ENCODE data around the gene MEST. TPM values are rescaled to one million over a fixed set of nuclear protein-coding genes. Genes with fewer than 3 reads are reported as not detected.
"Not testable (repeated sequence)": the region's sequence is repeated elsewhere in the genome, so short reads cannot be mapped to it uniquely, and the experiment has no call there.

MEST gene
- polyA plus RNA-seq, 4 donors = 646 to 761 (median 684) TPM

- DNase-seq (ENCODE audit: low read depth in 4 of 4, low spot score in 2 of 4) = no peak
Observed at GRCh38 chr7:130515315-130516040, 23.6 kb downstream of the MEST start.

DNA sequence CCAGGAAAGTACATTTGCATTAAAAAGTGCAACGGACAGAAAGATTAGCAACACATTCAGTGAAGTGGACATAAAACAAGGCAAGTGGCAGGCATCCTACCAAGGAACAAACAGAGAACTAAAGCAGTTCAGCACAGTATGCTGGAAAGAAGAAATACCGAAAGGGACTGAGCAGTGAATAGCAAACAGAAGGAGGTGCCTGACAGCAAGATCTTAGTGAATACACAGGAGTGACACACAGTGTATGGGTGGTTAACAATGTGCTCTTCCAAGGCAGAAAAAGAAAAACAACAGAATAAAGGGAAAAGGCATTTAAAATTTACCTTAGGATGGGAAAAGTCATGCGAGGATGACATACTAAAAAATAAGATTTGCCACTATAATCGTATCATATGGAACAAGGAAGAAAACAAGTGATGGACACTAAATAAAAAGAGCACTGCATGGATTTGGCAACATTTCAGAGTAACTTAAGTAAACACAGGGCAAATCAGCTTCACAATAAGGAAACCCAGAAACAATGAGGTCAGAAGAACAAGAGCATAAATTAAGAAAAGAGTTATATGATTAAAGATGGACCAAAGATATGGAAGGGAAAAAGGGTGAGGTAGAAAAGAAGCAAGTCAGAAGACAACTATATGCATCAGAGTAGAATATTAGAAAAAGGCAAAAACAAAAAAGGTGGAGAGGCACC, 29.5 kb downstream of the MEST start:
- DNase-seq (ENCODE audit: low read depth in 4 of 4, low spot score in 2 of 4) = no peak

- DNase-seq (ENCODE audit: low read depth in 4 of 4, low spot score in 2 of 4) = not testable (repeated sequence)
Observed at GRCh38 chr7:130523519-130524125, 31.7 kb downstream of the MEST start.

GRCh38 chr7:130524628-130525027, 32.7 kb downstream of the MEST start:
- DNase-seq (ENCODE audit: low read depth in 4 of 4, low spot score in 2 of 4) = no peak

GRCh38 chr7:130527752-130528355, 36.0 kb downstream of the MEST start:
- DNase-seq (ENCODE audit: low read depth in 4 of 4, low spot score in 2 of 4) = not testable (repeated sequence)

GRCh38 chr7:130529417-130529816, 37.5 kb downstream of the MEST start:
- no peak for DNase-seq (ENCODE audit: low read depth in 4 of 4, low spot score in 2 of 4)

- not testable (repeated sequence) for DNase-seq (ENCODE audit: low read depth in 4 of 4, low spot score in 2 of 4)
Observed at GRCh38 chr7:130537894-130538293, 46.0 kb downstream of the MEST start.

DNA sequence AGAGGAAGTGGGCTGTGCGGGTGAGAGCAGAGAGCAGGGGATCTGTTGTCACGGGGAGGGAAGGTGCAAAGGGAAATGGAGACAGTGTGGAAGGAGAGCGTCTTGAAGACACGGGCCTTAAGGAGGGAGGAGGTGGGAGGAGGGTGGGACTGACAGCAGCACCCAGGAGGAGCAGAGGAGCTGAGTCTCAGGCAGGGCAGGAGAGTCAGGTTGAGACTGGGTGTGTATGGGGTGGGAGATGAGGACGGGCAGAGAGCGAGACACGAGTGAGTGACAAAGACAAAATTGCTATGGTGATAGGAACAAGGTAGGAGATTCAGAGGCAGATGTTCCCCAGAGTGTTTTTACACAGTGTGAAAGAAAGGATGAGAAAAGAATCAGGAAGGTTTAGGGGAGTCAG, 49.4 kb downstream of the MEST start:
- not testable (repeated sequence) for DNase-seq (ENCODE audit: low read depth in 4 of 4, low spot score in 2 of 4)

GRCh38 chr7:130542297-130542696, 50.4 kb downstream of the MEST start:
- not testable (repeated sequence) for DNase-seq (ENCODE audit: low read depth in 4 of 4, low spot score in 2 of 4)

GRCh38 chr7:130543487-130544010, 51.7 kb downstream of the MEST start:
- DNase-seq (ENCODE audit: low read depth in 4 of 4, low spot score in 2 of 4) = no peak

DNA sequence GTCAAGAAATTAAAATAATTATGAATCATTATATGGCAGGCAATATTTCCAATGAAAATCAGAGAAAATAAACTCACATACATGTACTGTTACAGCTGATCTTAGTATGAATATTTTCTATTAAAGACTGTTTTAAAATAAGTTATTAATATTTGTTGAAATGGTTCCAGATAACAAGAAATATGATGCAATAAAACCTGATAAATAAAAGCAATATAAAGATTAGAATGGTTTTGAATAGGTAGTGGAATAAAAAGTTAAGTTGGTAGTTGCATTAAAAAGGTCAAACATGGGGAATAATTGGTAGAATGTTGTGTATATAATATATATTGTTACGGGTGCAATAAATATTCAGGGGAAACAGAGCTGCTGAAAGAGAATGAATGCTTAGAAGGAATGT, 52.5 kb downstream of the MEST start:
- no peak for DNase-seq (ENCODE audit: low read depth in 4 of 4, low spot score in 2 of 4)

DNA sequence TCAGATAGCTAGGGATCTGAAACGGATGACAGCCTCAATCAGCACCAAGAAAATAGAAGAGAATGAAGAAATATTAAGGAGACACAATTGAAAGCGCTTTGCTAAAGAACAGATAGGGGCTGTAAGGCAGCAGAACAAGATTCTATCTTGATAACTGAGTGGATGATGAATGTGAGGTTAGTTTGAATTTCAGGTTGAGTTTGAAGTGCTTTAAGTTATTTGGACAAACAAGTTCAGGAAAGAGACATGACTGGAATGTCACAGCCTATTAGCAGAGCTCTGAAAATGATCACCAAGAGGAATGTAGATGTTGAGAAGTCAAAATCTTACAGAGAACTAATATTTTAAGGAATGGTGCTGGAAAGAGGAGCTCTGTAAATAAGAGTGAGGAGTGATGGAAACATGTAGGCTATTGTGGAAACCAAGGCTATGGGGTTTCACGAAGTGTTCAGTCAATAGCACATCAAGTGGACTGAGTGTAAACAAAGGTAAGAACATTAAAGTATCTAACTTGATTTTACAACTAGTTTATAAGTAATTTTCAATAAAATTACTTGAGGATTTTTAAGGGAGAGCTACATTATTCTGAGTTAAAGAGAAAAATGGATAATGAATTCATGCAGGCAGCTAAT, 61.6 kb downstream of the MEST start:
- no peak for DNase-seq (ENCODE audit: low read depth in 4 of 4, low spot score in 2 of 4)

DNA sequence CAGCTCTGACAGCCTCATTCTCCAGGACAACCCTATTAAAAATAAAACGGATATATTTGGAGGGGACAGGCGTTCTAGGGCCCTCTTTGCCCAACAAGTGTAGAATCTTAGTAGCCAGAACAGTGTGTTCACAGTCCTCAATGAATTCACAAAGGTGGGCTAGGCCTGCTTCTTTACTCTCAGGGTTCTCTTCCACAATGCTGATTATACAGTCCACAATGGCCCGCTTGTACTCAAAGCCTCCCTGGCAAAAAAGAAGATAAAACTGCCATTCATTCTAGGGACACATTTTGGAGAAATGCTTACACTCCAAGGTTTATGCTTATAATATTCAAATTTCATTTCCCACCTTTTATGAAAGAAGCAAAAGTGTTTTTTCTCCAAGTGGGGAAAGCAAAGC, 62.6 kb downstream of the MEST start:
- no peak for DNase-seq (ENCODE audit: low read depth in 4 of 4, low spot score in 2 of 4)

Other genes with a start within 250 kb of the MEST start
- gene CPA2, start 225.2 kb upstream of the MEST start, polyA plus RNA-seq (ENCODE audit: insufficient read length in 4 of 4) = under 1 TPM; 0.38 to 0.61 (median 0.46) TPM
- under 1 TPM; 0.10 to 0.57 (median 0.38) TPM for gene CPA4, start 198.9 kb upstream of the MEST start, polyA plus RNA-seq (ENCODE audit: insufficient read length in 4 of 4)
- gene CPA5, start 147.3 kb upstream of the MEST start, polyA plus RNA-seq (ENCODE audit: insufficient read length in 4 of 4) = under 1 TPM in 3 of 4 donors, not detected in 1; 0.08 to 0.14 (median 0.10) TPM
- gene CPA1, start 111.6 kb upstream of the MEST start, polyA plus RNA-seq (ENCODE audit: insufficient read length in 4 of 4) = 1 to 10 TPM; 1.3 to 2.5 (median 1.7) TPM
- gene CEP41, start 51.1 kb upstream of the MEST start, polyA plus RNA-seq (ENCODE audit: insufficient read length in 4 of 4) = 10 to 100 TPM; 26.7 to 31.6 (median 28.4) TPM
- 10 to 100 TPM; 57.4 to 61.8 (median 59.9) TPM for gene COPG2, start 176.7 kb downstream of the MEST start, polyA plus RNA-seq (ENCODE audit: insufficient read length in 4 of 4)
- gene TSGA13, start 194.5 kb downstream of the MEST start, polyA plus RNA-seq (ENCODE audit: insufficient read length in 4 of 4) = under 1 TPM in 2 of 4 donors, not detected in 2; 0.09 to 0.22 TPM
- under 1 TPM; 0.51 to 0.84 (median 0.79) TPM for gene KLF14, start 242.1 kb downstream of the MEST start, polyA plus RNA-seq (ENCODE audit: insufficient read length in 4 of 4)